Adrenal gland (tissue), 5 donors: ENCODE results near the gene TRIM46.
"Not testable (repeated sequence)": the region's sequence is repeated elsewhere in the genome, so short reads cannot be mapped to it uniquely, and the experiment has no call there.

ENCODE experiments used
- POLR2A ChIP-seq, 2 donors: fragments of 450-650 bp; IDR thresholded peaks; one replicate each; pipeline ENCODE4 v1.6.1; 2017; ENCODE audit warnings: antibody characterized with exemption in 2 of 2, mild to moderate bottlenecking in 2 of 2, moderate library complexity in 1 of 2
- TF ChIP-seq, protein P1 (sequence below), 6 experiments: fragments of 450-650 bp in 4 of 6; fragments of 200-600 bp in 2 of 6; sonication (generic) in 1 of 6; IDR thresholded peaks; 1 replicate in 5 of 6; 2 replicates in 1 of 6; pipeline versions ENCODE4 v1.5.1 to v1.8.0; 2016 to 2021; ENCODE audit warnings: antibody characterized with exemption in 6 of 6, mild to moderate bottlenecking in 2 of 6, moderate library complexity in 1 of 6
- donor health status: DM: no; HTN: no; CAD: no.

DNA sequence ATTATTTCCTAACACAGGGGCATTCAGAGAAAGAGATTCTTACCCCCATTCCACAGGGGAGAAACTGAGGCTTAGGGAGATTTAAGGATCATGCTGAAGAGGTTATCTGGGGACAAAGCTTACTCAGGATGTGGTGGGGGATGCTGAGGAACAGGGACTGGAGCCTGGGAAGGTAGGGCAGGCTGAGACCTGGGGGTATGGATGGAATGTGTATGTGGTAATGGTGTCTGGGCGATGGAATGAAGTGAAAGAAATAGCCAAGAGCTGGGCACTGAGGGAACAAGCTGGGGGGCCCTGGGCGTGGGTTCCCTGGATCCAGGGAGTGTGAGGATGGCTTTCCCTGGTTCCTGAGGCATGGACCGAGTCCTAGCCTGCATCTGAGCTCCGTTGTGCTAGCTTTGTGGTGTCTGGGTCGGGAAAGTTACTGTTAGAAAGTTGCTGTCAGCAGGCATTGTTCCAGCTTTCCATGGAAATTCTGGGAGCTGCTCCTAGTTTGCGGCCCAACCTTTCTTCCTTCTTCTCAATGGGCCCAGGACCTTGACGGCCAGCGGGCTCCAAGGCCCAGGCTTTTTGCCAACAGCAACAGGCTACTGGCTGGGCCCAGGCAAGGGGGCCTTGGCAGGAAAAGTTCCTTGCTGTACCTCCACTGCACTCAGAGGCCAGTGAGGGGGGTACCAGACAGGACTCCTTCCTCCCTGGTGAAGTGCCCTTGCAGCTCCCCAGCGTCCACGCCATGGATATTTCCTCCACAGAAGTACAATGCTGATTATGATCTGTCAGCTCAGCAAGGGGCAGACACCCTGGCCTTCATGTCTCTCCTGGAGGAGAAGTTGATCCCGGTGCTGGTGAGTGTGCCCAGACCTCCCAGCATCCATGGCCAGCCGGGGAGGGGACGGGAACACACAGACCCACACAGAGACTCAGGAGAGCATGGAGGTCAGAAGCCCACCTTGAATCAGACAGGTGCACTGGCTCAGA lies 58.6 kb downstream of the TRIM46 start:
- not testable (repeated sequence) for TF ChIP-seq POLR2A (IDR thresholded peaks at IDR 0.05)
- TF ChIP-seq, protein P1, sequence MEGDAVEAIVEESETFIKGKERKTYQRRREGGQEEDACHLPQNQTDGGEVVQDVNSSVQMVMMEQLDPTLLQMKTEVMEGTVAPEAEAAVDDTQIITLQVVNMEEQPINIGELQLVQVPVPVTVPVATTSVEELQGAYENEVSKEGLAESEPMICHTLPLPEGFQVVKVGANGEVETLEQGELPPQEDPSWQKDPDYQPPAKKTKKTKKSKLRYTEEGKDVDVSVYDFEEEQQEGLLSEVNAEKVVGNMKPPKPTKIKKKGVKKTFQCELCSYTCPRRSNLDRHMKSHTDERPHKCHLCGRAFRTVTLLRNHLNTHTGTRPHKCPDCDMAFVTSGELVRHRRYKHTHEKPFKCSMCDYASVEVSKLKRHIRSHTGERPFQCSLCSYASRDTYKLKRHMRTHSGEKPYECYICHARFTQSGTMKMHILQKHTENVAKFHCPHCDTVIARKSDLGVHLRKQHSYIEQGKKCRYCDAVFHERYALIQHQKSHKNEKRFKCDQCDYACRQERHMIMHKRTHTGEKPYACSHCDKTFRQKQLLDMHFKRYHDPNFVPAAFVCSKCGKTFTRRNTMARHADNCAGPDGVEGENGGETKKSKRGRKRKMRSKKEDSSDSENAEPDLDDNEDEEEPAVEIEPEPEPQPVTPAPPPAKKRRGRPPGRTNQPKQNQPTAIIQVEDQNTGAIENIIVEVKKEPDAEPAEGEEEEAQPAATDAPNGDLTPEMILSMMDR (IDR thresholded peaks at IDR 0.05): not testable (repeated sequence)
